ENCODE results near the gene SLCO2B1.

GRCh38 chr11:75149766-75150465, 991 bp upstream of the SLCO2B1 start:
- no peak for TF ChIP-seq CTCF (IDR thresholded peaks at IDR 0.05)
- TF ChIP-seq POLR2A (IDR thresholded peaks at IDR 0.05) = peak; percentile 17
- TF ChIP-seq POLR2AphosphoS5 (IDR thresholded peaks at IDR 0.05) = no peak

All from transverse colon (tissue), 4 donors.